ENCODE measurements around the gene MOB2.

Gene MOB2

GRCh38 chr11:1528710-1529109 is 42.1 kb upstream of the MOB2 start:
- Mint-ChIP-seq H3K27me3 (ENCODE audit: low read depth, poor library complexity) (peaks cover 4% of the 10 kb centered on the region), H3K36me3 (ENCODE audit: low read depth) (no peaks in the 10 kb centered on the region)

DNA sequence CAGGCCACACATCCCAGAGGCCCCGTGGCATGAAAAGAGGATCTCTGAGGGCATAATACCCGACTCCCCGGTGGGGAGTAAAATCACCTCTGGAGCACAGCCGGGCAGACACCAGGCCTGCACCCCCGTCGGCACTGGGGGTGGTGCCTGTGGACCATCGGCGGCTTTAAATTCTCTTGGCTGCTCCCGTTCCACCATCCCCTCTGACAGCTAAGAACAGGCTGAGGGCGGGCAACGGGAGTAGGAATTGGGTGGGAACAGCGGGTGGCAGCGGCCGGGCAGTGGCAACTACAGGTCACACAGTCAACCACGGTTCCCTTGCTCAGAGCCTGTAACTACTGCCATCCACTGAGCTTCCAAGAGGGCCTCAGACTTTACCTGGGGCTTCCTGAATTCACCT is 40.2 kb upstream of the MOB2 start:
- H3K36me3 Mint-ChIP-seq (ENCODE audit: low read depth): no peaks in the 10 kb centered on the region
- H3K27me3 Mint-ChIP-seq (ENCODE audit: low read depth, poor library complexity): peaks cover 4% of the 10 kb centered on the region
- H3K4me1 Mint-ChIP-seq: peaks cover 11% of the 10 kb centered on the region
- TF ChIP-seq CTCF (IDR thresholded peaks at IDR 0.05): no peak
- DNase-seq: no peak
- no peak overlapping the region for H3K27ac Mint-ChIP-seq
- H3K9me3 Mint-ChIP-seq: no peaks in the 10 kb centered on the region
- no peak overlapping the region for H3K4me3 Mint-ChIP-seq

More at GRCh38 chr11:1528710-1529109, 42.1 kb upstream of the MOB2 start:
- H3K9me3 Mint-ChIP-seq: no peaks in the 10 kb centered on the region
- no peak overlapping the region for H3K4me3 Mint-ChIP-seq
- H3K4me1 Mint-ChIP-seq: peaks cover 15% of the 10 kb centered on the region
- no peak for TF ChIP-seq CTCF (IDR thresholded peaks at IDR 0.05)
- no peak for DNase-seq
- no peak overlapping the region for H3K27ac Mint-ChIP-seq

GRCh38 chr11:1523779-1524178 is 37.2 kb upstream of the MOB2 start:
- peaks cover 22% of the 10 kb centered on the region for H3K4me1 Mint-ChIP-seq
- H3K36me3 Mint-ChIP-seq (ENCODE audit: low read depth): no peaks in the 10 kb centered on the region
- no peak overlapping the region for H3K4me3 Mint-ChIP-seq
- no peaks in the 10 kb centered on the region for H3K9me3 Mint-ChIP-seq
- no peak overlapping the region for H3K27ac Mint-ChIP-seq
- peaks cover 2% of the 10 kb centered on the region for H3K27me3 Mint-ChIP-seq (ENCODE audit: low read depth, poor library complexity)
- DNase-seq: no peak
- TF ChIP-seq CTCF (IDR thresholded peaks at IDR 0.05): no peak

- Mint-ChIP-seq H3K27ac (no peak overlapping the region), H3K4me3 (no peak overlapping the region), H3K4me1 (peaks cover 23% of the 10 kb centered on the region), H3K27me3 (ENCODE audit: low read depth, poor library complexity) (peaks cover 2% of the 10 kb centered on the region), H3K36me3 (ENCODE audit: low read depth) (no peaks in the 10 kb centered on the region), H3K9me3 (no peaks in the 10 kb centered on the region)
- no peak for TF ChIP-seq CTCF (IDR thresholded peaks at IDR 0.05)
- no peak for DNase-seq
These were observed 36.5 kb upstream of the MOB2 start for GRCh38 chr11:1523077-1523476.

GRCh38 chr11:1522081-1522424 is 35.5 kb upstream of the MOB2 start:
- no peak for TF ChIP-seq CTCF (IDR thresholded peaks at IDR 0.05)
- Mint-ChIP-seq H3K9me3 (no peaks in the 10 kb centered on the region), H3K36me3 (ENCODE audit: low read depth) (no peaks in the 10 kb centered on the region), H3K27me3 (ENCODE audit: low read depth, poor library complexity) (peaks cover 2% of the 10 kb centered on the region), H3K4me3 (no peak overlapping the region), H3K27ac (no peak overlapping the region), H3K4me1 (peaks cover 23% of the 10 kb centered on the region)
- no peak for DNase-seq

DNA sequence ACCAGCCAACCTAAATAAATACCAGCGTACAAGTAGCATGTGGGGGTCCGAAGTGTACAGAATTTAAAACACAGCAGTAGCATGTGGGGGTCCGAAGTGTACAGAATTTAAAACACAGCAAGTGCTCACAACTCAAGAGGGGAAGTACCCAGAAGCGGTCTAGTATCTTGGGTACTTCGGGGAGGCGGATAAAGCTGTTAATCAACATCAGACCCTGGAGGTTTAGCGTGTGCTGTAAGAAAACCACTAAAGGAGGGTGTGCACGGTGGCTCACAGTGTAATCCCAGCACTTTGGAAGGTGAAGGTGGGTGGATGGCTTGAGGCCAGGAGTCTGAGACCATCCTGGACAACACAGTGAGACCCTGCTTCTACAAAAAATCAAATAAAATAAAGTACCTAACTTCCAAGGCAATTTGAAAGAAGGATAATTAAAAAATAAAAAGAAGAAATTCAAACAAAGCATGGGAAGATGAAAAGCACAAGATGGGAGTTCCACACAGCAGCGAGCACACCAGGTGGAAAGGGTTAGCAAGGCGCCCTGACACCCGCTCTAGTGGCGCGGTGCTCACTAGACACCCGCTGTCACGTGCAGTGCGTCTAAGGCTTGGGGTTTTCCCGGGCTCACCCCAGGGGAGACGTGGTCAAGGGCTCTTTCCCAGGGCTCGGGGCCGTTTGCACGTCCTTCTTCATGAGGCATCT is 35.0 kb upstream of the MOB2 start:
- DNase-seq: no peak
- Mint-ChIP-seq H3K27me3 (ENCODE audit: low read depth, poor library complexity) (peaks cover 2% of the 10 kb centered on the region), H3K36me3 (ENCODE audit: low read depth) (no peaks in the 10 kb centered on the region), H3K9me3 (no peaks in the 10 kb centered on the region), H3K4me1 (peaks cover 23% of the 10 kb centered on the region), H3K27ac (no peak overlapping the region), H3K4me3 (no peak overlapping the region)
- TF ChIP-seq CTCF (IDR thresholded peaks at IDR 0.05): no peak
